Heart right ventricle (tissue), 16 donors: ENCODE data around the gene CNPY1. TPM values are rescaled to one million over a fixed set of nuclear protein-coding genes. Genes with fewer than 3 reads are reported as not detected.
"Not testable (repeated sequence)": the region's sequence is repeated elsewhere in the genome, so short reads cannot be mapped to it uniquely, and the experiment has no call there.

Experiments
- ATAC-seq, 8 donors: fragments of 200-7000 bp; cut with Tn5 transposase; one replicate each; pipeline ENCODE4 v1.9.1; 2020; ENCODE audit warnings: mild to moderate bottlenecking in 8 of 8, moderate library complexity in 8 of 8, moderate number of reproducible peaks in 1 of 8
- DNase-seq, 2 donors: peaks; one replicate each; pipeline ENCODE4 v3.0.0-alpha.2; 2020
- H3K27ac ChIP-seq, 10 donors: fragments of 200-600 bp; sonication (generic) in 2 of 10; one replicate each; pipeline versions ENCODE4 v1.5.0 to v1.8.0; 2020 to 2022; ENCODE audit warnings: mild to moderate bottlenecking in 3 of 10
- H3K27me3 ChIP-seq, 7 donors: fragments of 200-600 bp; one replicate each; pipeline ENCODE4 v1.8.0; 2021 to 2022; ENCODE audit warnings: mild to moderate bottlenecking in 2 of 7
- H3K36me3 ChIP-seq, 9 donors: fragments of 200-600 bp; sonication (generic) in 1 of 9; one replicate each; pipeline versions ENCODE4 v1.5.0 to v1.8.0; 2020 to 2022; ENCODE audit warnings: mild to moderate bottlenecking in 2 of 9
- H3K4me1 ChIP-seq, 9 donors: fragments of 200-600 bp; sonication (generic) in 1 of 9; one replicate each; pipeline versions ENCODE4 v1.5.0 to v1.8.0; 2020 to 2022; ENCODE audit warnings: mild to moderate bottlenecking in 4 of 9
- H3K4me3 ChIP-seq, 10 donors: fragments of 200-600 bp; sonication (generic) in 2 of 10; one replicate each; pipeline versions ENCODE4 v1.5.0 to v1.8.0; 2020 to 2022; ENCODE audit warnings: mild to moderate bottlenecking in 7 of 10, moderate library complexity in 2 of 10
- H3K9me3 ChIP-seq, 11 donors: fragments of 200-600 bp in 10 of 11; sonication (generic) in 2 of 11; one replicate each; pipeline versions ENCODE4 v1.5.0 to v1.8.0; 2013 to 2022; ENCODE audit warnings: mild to moderate bottlenecking in 2 of 11, control low read depth in 1 of 11, moderate library complexity in 1 of 11
- WGBS, 2 donors: extraction: QIAGEN DNeasy Blood & Tissue Kit; methylation state at CpG; one replicate each; pipeline ENCODE4 v1.1.7; 2013; ENCODE audit warnings: inconsistent platforms in 1 of 2; 5-methylcytosine and 5-hydroxymethylcytosine counted together
- intact Hi-C, 10 donors: fragments of 100-400 bp; cut with DNase I; formaldehyde crosslinking; loops; one replicate each; pipeline versions ENCODE4 v1.11.1 to v1.14.2; 2022
- polyA plus RNA-seq, 2 donors: library from polyadenylated mRNA; stranded (reverse); fragments of 200-250 nt; gene quantifications; one replicate each; pipeline ENCODE4 v1.2.3, GENCODE V29; 2013
- total RNA-seq, 10 donors: library from RNA; stranded (reverse); fragmentation: NEBNext Ultra II Directional in 3 of 10; extraction: Animal tissue kit (Norgen Biotek cat#: 25700) in 3 of 10; gene quantifications; one replicate each; pipeline versions ENCODE4 v1.2.1 to v1.2.4, GENCODE V29; 2021 to 2023
- TF ChIP-seq, protein P1 (sequence below), 9 donors: fragments of 200-600 bp; sonication (generic) in 2 of 9; IDR thresholded peaks; one replicate each; pipeline versions ENCODE4 v1.5.0 to v1.8.0; 2021 to 2022; ENCODE audit warnings: antibody characterized with exemption in 9 of 9, mild to moderate bottlenecking in 5 of 9, moderate library complexity in 1 of 9
- donor health status: Arrhythmogenic right ventricular cardiomyopathy.
- donor health status: ischemic (EF 13 %, LVEDD 7.1; RV severe dilation, severe dysfunction).
- donor health status: healthy with polysubstance abuse.
- donor health status: DM: no; HTN: yes; CAD: no.
- donor health status: DM: no; HTN: no; CAD: no.
- donor health status: ischemic (EF 25% LVEDD 6.9; RV normal size, moderate dysfunction).
- donor health status: ischemic (EF 25% LVEDD 5.7; RV mildly dilated, moderate dysfunction).
- donor health status: healthy.
- donor health status: DM: yes; HTN: yes; CAD: no.
- donor health status: Ischemic cardiomyopathy.
- donor health status: ischemic (EF 35%, LVEDD 5.7; RV mildly dilated, moderate dysfunction).
- donor health status: nonischemic (EF 11% LVEDD 7.7; RV severe dilation, severe dysfunction).
- donor health status: DM: yes; HTN: yes; CAD: no.
- donor health status: PGD.
- donor health status: ischemic (EF 29% LVEDD 5.4; RV normal size, mild dysfunction).
- donor health status: nonischemic (EF 23%, LVEDD 6.1; RV moderate dilation, normal function).

The CNPY1 gene
- total and polyA plus RNA-seq, 12 donors: not detected

DNA sequence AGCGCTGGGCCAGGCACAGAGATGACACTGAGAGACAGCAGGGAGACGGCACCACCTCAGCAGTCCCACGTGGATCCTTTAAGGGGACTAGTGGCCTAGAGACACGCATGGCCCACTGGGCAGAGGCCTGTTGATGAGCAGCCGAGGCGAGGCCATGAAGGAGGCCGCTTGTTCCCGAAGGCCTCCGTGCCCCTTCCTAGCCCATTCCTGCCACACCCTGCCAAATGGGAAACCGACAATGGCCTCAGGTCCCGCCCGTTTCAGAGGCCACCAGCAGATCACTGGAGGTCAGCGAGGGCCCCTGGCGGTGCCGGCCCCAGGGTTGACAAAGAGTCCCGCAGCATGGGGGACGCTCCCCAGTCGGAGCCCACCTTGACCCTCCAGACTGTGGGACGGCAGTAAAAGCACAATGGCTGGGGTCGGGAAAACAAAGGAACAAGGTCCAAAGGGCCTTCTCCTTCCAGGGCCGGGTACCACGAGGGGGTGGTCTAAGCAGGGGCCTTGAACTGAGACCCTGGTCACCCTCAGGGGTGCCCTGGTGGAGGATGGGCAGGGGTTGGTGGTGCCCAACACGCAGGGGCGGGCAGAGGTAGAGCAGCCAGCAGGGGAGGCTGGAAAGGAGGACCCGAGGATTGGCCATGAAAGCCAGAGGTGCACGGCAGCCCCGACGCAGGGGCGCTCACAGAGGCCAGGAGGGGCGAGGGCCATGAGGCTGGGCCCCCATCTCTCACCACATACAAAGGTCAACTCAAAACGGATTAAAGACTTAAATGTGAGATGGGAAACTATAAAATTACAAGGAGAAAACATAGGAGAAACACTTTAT is 19.9 kb upstream of the CNPY1 start:
- DNase-seq (no peak), ATAC-seq (no peak)
- Histone ChIP-seq H3K4me1 (no peaks in the 10 kb centered on the region), H3K27ac (no peak overlapping the region), H3K36me3 (no peaks in the 10 kb centered on the region), H3K9me3 (no peaks in the 10 kb centered on the region), H3K4me3 (no peak overlapping the region), H3K27me3 (peaks cover 0 to 7% (median under 1%) of the 10 kb centered on the region in 7 donors)
- 89 to 90% methylated on average over 31 of the region's 31 CpGs for WGBS, 2 donors
- TF ChIP-seq, protein P1, sequence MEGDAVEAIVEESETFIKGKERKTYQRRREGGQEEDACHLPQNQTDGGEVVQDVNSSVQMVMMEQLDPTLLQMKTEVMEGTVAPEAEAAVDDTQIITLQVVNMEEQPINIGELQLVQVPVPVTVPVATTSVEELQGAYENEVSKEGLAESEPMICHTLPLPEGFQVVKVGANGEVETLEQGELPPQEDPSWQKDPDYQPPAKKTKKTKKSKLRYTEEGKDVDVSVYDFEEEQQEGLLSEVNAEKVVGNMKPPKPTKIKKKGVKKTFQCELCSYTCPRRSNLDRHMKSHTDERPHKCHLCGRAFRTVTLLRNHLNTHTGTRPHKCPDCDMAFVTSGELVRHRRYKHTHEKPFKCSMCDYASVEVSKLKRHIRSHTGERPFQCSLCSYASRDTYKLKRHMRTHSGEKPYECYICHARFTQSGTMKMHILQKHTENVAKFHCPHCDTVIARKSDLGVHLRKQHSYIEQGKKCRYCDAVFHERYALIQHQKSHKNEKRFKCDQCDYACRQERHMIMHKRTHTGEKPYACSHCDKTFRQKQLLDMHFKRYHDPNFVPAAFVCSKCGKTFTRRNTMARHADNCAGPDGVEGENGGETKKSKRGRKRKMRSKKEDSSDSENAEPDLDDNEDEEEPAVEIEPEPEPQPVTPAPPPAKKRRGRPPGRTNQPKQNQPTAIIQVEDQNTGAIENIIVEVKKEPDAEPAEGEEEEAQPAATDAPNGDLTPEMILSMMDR (IDR thresholded peaks at IDR 0.05): no peak
- intact Hi-C loops: no loop called here

DNA sequence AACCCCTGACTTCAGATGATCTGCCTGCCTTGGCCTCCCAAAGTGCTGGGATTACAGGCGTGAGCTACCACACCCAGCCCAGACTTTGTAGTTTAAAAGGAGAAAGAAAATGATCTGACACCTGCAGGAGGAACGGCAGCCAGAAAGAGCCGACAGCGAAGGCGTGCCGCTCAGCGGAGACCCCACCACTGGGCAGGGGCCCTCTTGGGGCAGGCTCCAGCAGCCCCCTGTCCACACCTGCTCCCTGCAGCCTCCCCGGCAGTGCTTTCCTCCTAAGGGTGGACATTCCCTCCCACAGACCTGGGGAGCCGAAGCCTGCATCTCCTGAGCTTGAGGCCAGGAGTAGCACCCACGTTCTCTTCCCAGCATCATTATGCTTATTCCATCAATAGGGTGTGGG is 19.2 kb upstream of the CNPY1 start:
- DNase-seq: no peak

GRCh38 chr7:155562976-155563375 is 16.6 kb upstream of the CNPY1 start:
- H3K27me3 ChIP-seq: peaks cover 0 to 16% (median 0%) of the 10 kb centered on the region in 7 donors
- ATAC-seq, intact Hi-C loops: not testable (repeated sequence)

More for the DNA sequence above, 19.2 kb upstream of the CNPY1 start:
- Histone ChIP-seq H3K4me3 (no peak overlapping the region), H3K27me3 (peaks cover 0 to 7% (median 0%) of the 10 kb centered on the region in 7 donors), H3K27ac (no peak overlapping the region), H3K9me3 (no peaks in the 10 kb centered on the region), H3K36me3 (no peaks in the 10 kb centered on the region), H3K4me1 (no peaks in the 10 kb centered on the region)
- TF ChIP-seq, protein P1 (IDR thresholded peaks at IDR 0.05): no peak
- intact Hi-C loops: no loop called here
- ATAC-seq: no peak
- 85 to 89% methylated on average over 10 of the region's 10 CpGs for WGBS, 2 donors

GRCh38 chr7:155562106-155562505 is 15.7 kb upstream of the CNPY1 start:
- H3K4me3 ChIP-seq: no peak overlapping the region
- H3K9me3 ChIP-seq: no peaks in the 10 kb centered on the region
- no peak for ATAC-seq
- 76 to 77% methylated on average over 9 of the region's 9 CpGs for WGBS, 2 donors
- peaks cover 0 to 16% (median 0%) of the 10 kb centered on the region in 7 donors for H3K27me3 ChIP-seq
- TF ChIP-seq, protein P1 (IDR thresholded peaks at IDR 0.05): no peak
- no peaks in the 10 kb centered on the region for H3K36me3 ChIP-seq
- intact Hi-C loops: no loop called here
- H3K4me1 ChIP-seq: no peaks in the 10 kb centered on the region
- no peak for DNase-seq
- H3K27ac ChIP-seq: no peak overlapping the region

More at GRCh38 chr7:155562976-155563375, 16.6 kb upstream of the CNPY1 start:
- not testable (repeated sequence) for H3K4me1 ChIP-seq, H3K27ac ChIP-seq, H3K4me3 ChIP-seq, H3K36me3 ChIP-seq, DNase-seq, H3K9me3 ChIP-seq
- 90 to 95% methylated on average over 10 of the region's 10 CpGs for WGBS, 2 donors
